Trophoblast cell (in vitro differentiated cells and primary cell): ENCODE data around the gene DCP2.

Experiments
- DNase-seq, 2 donors: peaks; one replicate each; pipeline ENCODE4 v3.0.0-alpha.2; 2016
- H2AFZ ChIP-seq: 2 replicates; pipeline ENCODE4 v1.6.1; 2013; ENCODE audit warnings: low read length, moderate library complexity, mild to moderate bottlenecking; ENCODE audit not compliant: insufficient read depth, poor library complexity
- H2AK5ac ChIP-seq: 2 replicates; pipeline ENCODE4 v1.6.1; 2013; ENCODE audit warnings: mild to moderate bottlenecking, low read length
- H2BK120ac ChIP-seq: 2 replicates; pipeline ENCODE4 v1.6.1; 2013; ENCODE audit warnings: low read length, mild to moderate bottlenecking, moderate library complexity; ENCODE audit not compliant: insufficient read depth, poor library complexity
- H2BK12ac ChIP-seq: 2 replicates; pipeline ENCODE4 v1.6.1; 2013; ENCODE audit warnings: mild to moderate bottlenecking, low read length, moderate library complexity
- H2BK5ac ChIP-seq: 2 replicates; pipeline ENCODE4 v1.6.1; 2013; ENCODE audit warnings: low read length, low read depth, moderate library complexity, mild to moderate bottlenecking; ENCODE audit not compliant: poor library complexity
- H3K14ac ChIP-seq: 2 replicates; pipeline ENCODE4 v1.6.1; 2013; ENCODE audit warnings: mild to moderate bottlenecking, low read length
- H3K18ac ChIP-seq: 2 replicates; pipeline ENCODE4 v1.6.1; 2013; ENCODE audit warnings: mild to moderate bottlenecking, low read length
- H3K23ac ChIP-seq: 2 replicates; pipeline ENCODE4 v1.6.1; 2013; ENCODE audit warnings: low read length
- H3K27ac ChIP-seq: 2 replicates; pipeline ENCODE4 v1.5.1; 2013; ENCODE audit warnings: low read depth, mild to moderate bottlenecking, inconsistent platforms, low read length, moderate library complexity
- H3K27me3 ChIP-seq: 2 replicates; pipeline ENCODE4 v1.6.1; 2013; ENCODE audit warnings: inconsistent platforms, mild to moderate bottlenecking, low read length, moderate library complexity; ENCODE audit not compliant: insufficient read depth
- H3K36me3 ChIP-seq, 2 experiments: 1 replicate in 1 of 2; 2 replicates in 1 of 2; pipeline ENCODE4 v1.6.1; 2013; ENCODE audit warnings: low read length in 2 of 2, mild to moderate bottlenecking in 2 of 2, moderate library complexity in 1 of 2; ENCODE audit not compliant: insufficient read depth in 2 of 2, control insufficient read depth in 1 of 2
- H3K4ac ChIP-seq: 2 replicates; pipeline ENCODE4 v1.6.1; 2013; ENCODE audit warnings: low read depth, mild to moderate bottlenecking, low read length, moderate library complexity
- H3K4me1 ChIP-seq, 2 experiments: 1 replicate in 1 of 2; 2 replicates in 1 of 2; pipeline ENCODE4 v1.6.1; 2013; ENCODE audit warnings: low read length in 2 of 2, mild to moderate bottlenecking in 2 of 2, moderate library complexity in 1 of 2; ENCODE audit not compliant: insufficient read depth in 2 of 2, control insufficient read depth in 1 of 2
- H3K4me2 ChIP-seq: 2 replicates; pipeline ENCODE4 v1.6.1; 2013; ENCODE audit warnings: inconsistent platforms, mild to moderate bottlenecking, low read length, moderate library complexity
- H3K4me3 ChIP-seq: 2 replicates; pipeline ENCODE4 v1.5.1; 2013; ENCODE audit warnings: mild to moderate bottlenecking, low read depth, low read length, inconsistent platforms
- H3K79me1 ChIP-seq: one replicate; pipeline ENCODE4 v1.6.1; 2013; ENCODE audit warnings: low read length
- H3K79me2 ChIP-seq: 2 replicates; pipeline ENCODE4 v1.6.1; 2013; ENCODE audit warnings: low read length, mild to moderate bottlenecking; ENCODE audit not compliant: control insufficient read depth, insufficient read depth, poor library complexity
- H3K9ac ChIP-seq: 2 replicates; pipeline ENCODE4 v1.6.1; 2013; ENCODE audit warnings: mild to moderate bottlenecking, low read length
- H3K9me3 ChIP-seq: 2 replicates; pipeline ENCODE4 v1.6.1; 2013; ENCODE audit warnings: low read depth, mild to moderate bottlenecking, control low read depth, inconsistent platforms, low read length; ENCODE audit not compliant: insufficient read depth
- H4K12ac ChIP-seq: 2 replicates; pipeline ENCODE4 v1.6.1; 2013; ENCODE audit warnings: low read depth, mild to moderate bottlenecking, low read length, moderate library complexity
- H4K8ac ChIP-seq: 2 replicates; pipeline ENCODE4 v1.6.1; 2013; ENCODE audit warnings: low read depth, mild to moderate bottlenecking, low read length, moderate library complexity
- H4K91ac ChIP-seq: one replicate; pipeline ENCODE4 v1.6.1; 2013; ENCODE audit warnings: low read depth, mild to moderate bottlenecking, low read length, moderate library complexity
- WGBS: extraction: QIAGEN DNeasy Blood & Tissue Kit; methylation state at CpG from one replicate; pipeline ENCODE4 v1.1.7; 2013; ENCODE audit warnings: missing lambda C conversion rate; ENCODE audit not compliant: insufficient read length, insufficient coverage; ENCODE audit errors: extremely low coverage; 5-methylcytosine and 5-hydroxymethylcytosine counted together

Gene DCP2

DNA sequence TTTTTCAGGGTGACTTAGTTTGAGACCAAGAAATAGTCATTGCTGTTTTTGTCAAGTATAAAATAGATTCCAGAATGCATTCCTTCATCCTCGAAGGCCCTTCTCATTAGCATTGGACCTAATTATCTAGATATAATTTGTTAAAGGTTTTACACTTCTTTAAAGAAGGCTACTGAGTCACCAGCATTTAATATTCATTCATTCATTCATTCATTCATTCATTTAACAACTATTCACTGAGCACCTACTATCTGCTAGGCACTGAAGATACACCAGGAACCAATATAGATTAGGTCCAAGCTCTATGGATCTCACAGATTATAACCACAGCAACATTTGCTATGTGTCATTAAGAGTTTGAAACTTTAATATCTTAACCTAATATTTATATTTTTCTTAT lies 43.5 kb upstream of the DCP2 start:
- Histone ChIP-seq H4K8ac (no peak overlapping the region), H3K23ac (no peak overlapping the region), H4K12ac (no peak overlapping the region), H3K4me2 (no peak overlapping the region), H3K79me1 (peaks cover 4% of the 10 kb centered on the region), H3K9me3 (no peaks in the 10 kb centered on the region), H3K4ac (no peak overlapping the region), H3K4me3 (no peak overlapping the region), H3K27ac (no peak overlapping the region), H3K36me3 (no peaks in the 10 kb centered on the region), H2BK120ac (no peak overlapping the region), H2BK12ac (no peak overlapping the region), H3K14ac (no peak overlapping the region), H2AFZ (no peak overlapping the region), H4K91ac (no peak overlapping the region), H2AK5ac (no peak overlapping the region), H3K9ac (no peak overlapping the region), H2BK5ac (no peak overlapping the region), H3K18ac (no peak overlapping the region), H3K79me2 (no peaks in the 10 kb centered on the region), H3K27me3 (no peaks in the 10 kb centered on the region), H3K4me1 (no peaks in the 10 kb centered on the region)
- WGBS = no CpG with 5 or more reads among the region's 1 CpG
- DNase-seq = no peak

DNA sequence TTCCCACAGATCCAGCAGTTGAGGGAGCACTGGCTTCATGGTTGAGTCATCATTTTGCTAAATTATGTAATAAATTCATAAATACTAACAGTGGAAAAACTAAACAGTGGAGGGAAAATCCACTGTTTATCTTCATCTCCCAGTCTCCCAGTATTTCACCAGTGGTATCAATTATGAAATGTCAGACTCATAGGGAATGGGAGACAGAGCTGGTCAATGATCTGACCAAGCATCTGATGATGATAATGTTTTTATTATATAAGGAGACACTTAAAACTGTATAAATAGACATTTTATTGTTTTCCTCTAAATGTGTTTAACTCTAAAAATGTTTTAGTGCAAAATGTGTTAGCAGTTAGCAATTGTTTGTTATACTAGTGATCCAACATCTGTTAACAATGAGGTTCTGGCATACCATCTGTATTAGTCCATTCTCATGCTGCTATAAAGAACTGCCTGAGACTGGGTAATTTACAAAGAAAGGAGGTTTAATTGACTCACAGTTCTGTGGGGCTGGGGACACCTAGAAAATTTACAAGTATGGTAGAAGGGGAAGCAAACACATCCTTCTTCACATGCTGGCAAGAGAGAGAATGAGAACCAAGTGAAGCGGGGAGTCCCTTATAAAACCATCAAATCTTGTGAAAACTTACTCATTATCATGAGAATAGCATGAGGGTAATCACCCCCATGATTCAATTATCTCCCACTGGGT lies 42.8 kb upstream of the DCP2 start:
- Histone ChIP-seq H3K14ac (no peak overlapping the region), H3K4me1 (no peaks in the 10 kb centered on the region), H3K27ac (no peak overlapping the region), H4K91ac (no peak overlapping the region), H3K27me3 (no peaks in the 10 kb centered on the region), H4K12ac (no peak overlapping the region), H2BK120ac (no peak overlapping the region), H2BK5ac (no peak overlapping the region), H3K18ac (no peak overlapping the region), H2BK12ac (no peak overlapping the region), H4K8ac (no peak overlapping the region), H3K4me2 (no peak overlapping the region), H2AFZ (no peak overlapping the region), H3K4ac (no peak overlapping the region), H3K79me1 (peaks cover 2% of the 10 kb centered on the region), H3K4me3 (no peak overlapping the region), H3K23ac (no peak overlapping the region), H3K9me3 (no peaks in the 10 kb centered on the region), H3K79me2 (no peaks in the 10 kb centered on the region), H3K9ac (no peak overlapping the region), H3K36me3 (no peaks in the 10 kb centered on the region), H2AK5ac (no peak overlapping the region)
- DNase-seq = no peak
- no CpG with 5 or more reads among the region's 1 CpG for WGBS

DNA sequence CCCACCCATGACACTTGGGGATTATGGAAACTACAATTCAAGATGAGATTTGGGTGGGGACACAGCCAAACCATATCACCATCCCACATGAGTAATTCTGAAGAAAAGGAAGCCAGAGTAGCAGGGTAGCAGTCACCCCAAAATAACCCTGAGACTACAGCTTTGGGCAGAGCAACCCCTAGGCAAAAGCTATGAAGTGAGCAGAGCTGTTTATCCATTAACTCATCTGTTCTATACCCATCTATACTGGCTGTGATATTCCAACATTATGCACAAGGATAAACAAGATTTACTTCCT lies 42.3 kb upstream of the DCP2 start:
- H3K23ac ChIP-seq = no peak overlapping the region
- no peak overlapping the region for H2BK120ac ChIP-seq
- no peak overlapping the region for H2BK12ac ChIP-seq
- H3K36me3 ChIP-seq = no peaks in the 10 kb centered on the region
- H3K27ac ChIP-seq = no peak overlapping the region
- no peak overlapping the region for H2AK5ac ChIP-seq
- no peak overlapping the region for H3K4me2 ChIP-seq
- H4K8ac ChIP-seq = no peak overlapping the region
- DNase-seq = no peak
- H4K12ac ChIP-seq = no peak overlapping the region
- H2AFZ ChIP-seq = no peak overlapping the region
- no peak overlapping the region for H3K9ac ChIP-seq
- peaks cover 2% of the 10 kb centered on the region for H3K79me1 ChIP-seq
- H2BK5ac ChIP-seq = no peak overlapping the region
- no peak overlapping the region for H3K18ac ChIP-seq
- H3K4me3 ChIP-seq = no peak overlapping the region
- no peaks in the 10 kb centered on the region for H3K79me2 ChIP-seq
- no peaks in the 10 kb centered on the region for H3K27me3 ChIP-seq
- H3K4me1 ChIP-seq = no peaks in the 10 kb centered on the region
- no peaks in the 10 kb centered on the region for H3K9me3 ChIP-seq
- no peak overlapping the region for H3K14ac ChIP-seq
- no peak overlapping the region for H3K4ac ChIP-seq
- no peak overlapping the region for H4K91ac ChIP-seq

DNA sequence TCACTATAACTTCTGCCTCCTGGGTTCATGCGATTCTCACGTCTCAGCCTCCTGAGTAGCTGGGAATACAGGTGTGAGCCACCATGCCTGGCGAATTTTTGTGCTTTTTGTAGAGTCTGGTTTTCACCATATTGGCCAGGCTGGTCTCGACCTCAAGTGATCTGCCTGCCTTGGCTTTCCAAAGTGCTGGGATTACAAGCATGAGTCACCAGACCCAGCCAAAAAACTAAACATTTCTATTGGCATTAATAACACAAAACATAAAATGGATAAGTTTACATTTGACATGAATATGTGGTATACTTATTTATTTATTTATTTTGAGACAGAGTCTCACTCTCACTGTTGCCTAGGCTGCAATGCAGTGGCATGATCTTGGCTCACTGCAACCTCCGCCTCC lies 40.9 kb upstream of the DCP2 start:
- peak overlapping the region; percentile 21 for H2BK5ac ChIP-seq
- no CpG with 5 or more reads among the region's 5 CpGs for WGBS
- H2AFZ ChIP-seq = no peak overlapping the region
- peak in 1 of 2 donors; percentile 43 for DNase-seq
- H4K8ac ChIP-seq = no peak overlapping the region
- no peak overlapping the region for H3K4ac ChIP-seq
- no peaks in the 10 kb centered on the region for H3K4me1 ChIP-seq
- H3K79me2 ChIP-seq = no peaks in the 10 kb centered on the region
- H3K9ac ChIP-seq = no peak overlapping the region
- H2BK12ac ChIP-seq = peak overlapping the region; percentile 80
- no peak overlapping the region for H2AK5ac ChIP-seq
- peak overlapping the region; percentile 22 for H2BK120ac ChIP-seq
- H3K79me1 ChIP-seq = peaks cover 2% of the 10 kb centered on the region
- H3K14ac ChIP-seq = peak overlapping the region; percentile 56
- H3K27ac ChIP-seq = no peak overlapping the region
- no peaks in the 10 kb centered on the region for H3K9me3 ChIP-seq
- no peak overlapping the region for H3K18ac ChIP-seq
- H3K4me2 ChIP-seq = no peak overlapping the region
- no peak overlapping the region for H3K23ac ChIP-seq
- no peak overlapping the region for H4K12ac ChIP-seq
- H3K36me3 ChIP-seq = no peaks in the 10 kb centered on the region
- H4K91ac ChIP-seq = peak overlapping the region; percentile 24
- H3K4me3 ChIP-seq = no peak overlapping the region
- no peaks in the 10 kb centered on the region for H3K27me3 ChIP-seq
